K562 (cell line): ENCODE measurements around the gene LILRA2. TPM values are rescaled to one million over a fixed set of nuclear protein-coding genes. Genes with fewer than 3 reads are reported as not detected.
"Not testable (repeated sequence)": the region's sequence is repeated elsewhere in the genome, so short reads cannot be mapped to it uniquely, and the experiment has no call there.

Experiments
- ATAC-seq: fragments of 200-7000 bp; cut with Tn5 transposase; 3 replicates; pipeline ENCODE4 v1.9.1; 2020; ENCODE audit warnings: moderate library complexity
- BruUV-seq: library from RNA; stranded (reverse); fragments of 400-500 nt; replicated peaks from 2 replicates; lab custom pipeline; 2021; lab: Mats Ljungman, UMichigan
- CTCF ChIA-PET: fragments of 300-600 bp; formaldehyde crosslinking; extraction: SDS; loops from one replicate; lab custom pipeline; 2021; ENCODE audit warnings: low intra/inter-chr PET ratio; lab: Yijun Ruan, JAX
- POLR2A ChIA-PET: fragments of 300-600, 350-650 bp; sonication (Branson Sonifier 250); formaldehyde crosslinking; extraction: SDS; loops from one replicate; lab custom pipeline; 2021; ENCODE audit warnings: antibody characterized with exemption, inconsistent platforms; lab: Yijun Ruan, JAX
- DNase-seq, 4 experiments: peaks; one replicate each; pipeline versions ENCODE4 v3.0.0 to v3.0.0-alpha.2; 2011 to 2018; ENCODE audit warnings: low spot score in 3 of 4, mixed read lengths in 3 of 4; ENCODE audit errors: extremely low read depth in 1 of 4
- FAIRE-seq: peaks from 2 replicates; lab custom pipeline; 2011; peaks lifted over from hg19 to GRCh38; lab: Jason Lieb, UNC
- H2AFZ ChIP-seq: 2 replicates; pipeline ENCODE4 v1.6.0; 2011; ENCODE audit warnings: low read depth, low read length, control low read depth, inconsistent platforms
- H3K27ac ChIP-seq: fragments of 200-600 bp; 3 replicates; pipeline ENCODE4 v1.8.0; 2011; ENCODE audit warnings: low read depth, mild to moderate bottlenecking, control low read depth, inconsistent platforms, low read length, moderate library complexity, mixed read lengths; ENCODE audit errors: extremely low read depth
- H3K27me3 ChIP-seq, 2 experiments: fragments of 300-600 bp in 1 of 2; 2 replicates in 1 of 2; 3 replicates in 1 of 2; pipeline versions ENCODE4 v1.6.0 to v1.8.0; 2011; ENCODE audit warnings: inconsistent platforms in 2 of 2, low read length in 2 of 2, mild to moderate bottlenecking in 1 of 2, mixed read lengths in 1 of 2, moderate library complexity in 1 of 2; ENCODE audit not compliant: control insufficient read depth in 2 of 2, insufficient read depth in 2 of 2
- H3K36me3 ChIP-seq: fragments of 300-600 bp; 3 replicates; pipeline ENCODE4 v1.8.0; 2011; ENCODE audit warnings: mild to moderate bottlenecking, low read length, inconsistent platforms; ENCODE audit not compliant: control insufficient read depth, insufficient read depth
- H3K4me1 ChIP-seq, 2 experiments: fragments of 200-600 bp in 1 of 2; replicated peaks in 1 of 2; 2 replicates in 1 of 2; 3 replicates in 1 of 2; pipeline versions ENCODE4 v1.5.1 to v1.8.0; 2011; ENCODE audit warnings: inconsistent platforms in 2 of 2, low read length in 2 of 2, mild to moderate bottlenecking in 1 of 2, mixed read lengths in 1 of 2, moderate library complexity in 1 of 2; ENCODE audit not compliant: control insufficient read depth in 2 of 2, insufficient read depth in 2 of 2
- H3K4me2 ChIP-seq: 2 replicates; pipeline ENCODE4 v1.6.1; 2011; ENCODE audit warnings: low read length, control low read depth, inconsistent platforms, mixed read lengths; ENCODE audit not compliant: insufficient read depth
- H3K4me3 ChIP-seq: fragments of 200-600 bp; sonication (generic), shearing (Covaris generic); 2 replicates; pipeline ENCODE4 v1.5.1; 2016; ENCODE audit warnings: control low read depth, inconsistent platforms
- H3K79me2 ChIP-seq: fragments of 200-600 bp; 3 replicates; pipeline ENCODE4 v1.8.0; 2011; ENCODE audit warnings: low read length, inconsistent platforms; ENCODE audit not compliant: control insufficient read depth, insufficient read depth
- H3K9ac ChIP-seq, 2 experiments: 2 replicates each; pipeline versions ENCODE4 v1.6.0 to v1.6.1; 2011; ENCODE audit warnings: low read depth in 2 of 2, low read length in 2 of 2, control low read depth in 1 of 2, inconsistent platforms in 1 of 2, mild to moderate bottlenecking in 1 of 2, mixed read lengths in 1 of 2; ENCODE audit not compliant: insufficient read depth in 1 of 2
- H3K9me1 ChIP-seq: one replicate; pipeline ENCODE4 v1.6.0; 2011; ENCODE audit warnings: inconsistent platforms, mild to moderate bottlenecking, low read length, moderate library complexity; ENCODE audit not compliant: control insufficient read depth, insufficient read depth
- H3K9me3 ChIP-seq: replicated peaks from 2 replicates; pipeline ENCODE4 v1.5.1; 2011; ENCODE audit warnings: low read depth, low read length, inconsistent platforms; ENCODE audit not compliant: control insufficient read depth, insufficient read depth
- H4K20me1 ChIP-seq: replicated peaks from 2 replicates; pipeline ENCODE4 v1.6.1; 2011; ENCODE audit warnings: low read length, inconsistent platforms, mixed read lengths; ENCODE audit not compliant: control insufficient read depth, insufficient read depth
- CC2D1A ChIP-seq: fragments of 450-650 bp; IDR thresholded peaks from 2 replicates; pipeline ENCODE4 v1.6.1; 2017; ENCODE audit warnings: mild to moderate bottlenecking
- CREB1 ChIP-seq, 2 experiments: sonication (generic) in 1 of 2; formaldehyde crosslinking in 1 of 2; IDR thresholded peaks; 2 replicates each; pipeline versions ENCODE4 v1.6.1 to v1.8.0; 2012 to 2022; ENCODE audit warnings: inconsistent platforms in 1 of 2, mild to moderate bottlenecking in 1 of 2, missing genetic modification reagents in 1 of 2, moderate library complexity in 1 of 2
- ELF2 ChIP-seq: fragments of 250-450 bp; sonication (Bioruptor Pico); IDR thresholded peaks from 2 replicates; pipeline ENCODE4 v1.5.0; 2021; ENCODE audit warnings: mild to moderate bottlenecking
- ERF ChIP-seq: fragments of 450-650 bp; formaldehyde crosslinking; IDR thresholded peaks from 2 replicates; pipeline ENCODE4 v1.4.0; 2020; ENCODE audit warnings: mild to moderate bottlenecking, mixed read lengths
- GATA2 ChIP-seq: sonication (generic); formaldehyde crosslinking; IDR thresholded peaks from 2 replicates; pipeline ENCODE4 v1.4.0; 2020; ENCODE audit warnings: mild to moderate bottlenecking, missing genetic modification reagents
- HDAC3 ChIP-seq: fragments of 450-650 bp; IDR thresholded peaks from 2 replicates; pipeline ENCODE4 v1.6.1; 2018; ENCODE audit warnings: borderline replicate concordance, mild to moderate bottlenecking, moderate library complexity; ENCODE audit not compliant: partially characterized antibody
- NEUROD1 ChIP-seq: fragments of 150-350 bp; IDR thresholded peaks from 2 replicates; pipeline ENCODE4 v1.6.1; 2014; ENCODE audit warnings: borderline replicate concordance, low read length, low read depth; ENCODE audit not compliant: partially characterized antibody
- SMAD3 ChIP-seq: fragments of 450-650 bp; formaldehyde crosslinking; conservative IDR thresholded peaks from 2 replicates; pipeline ENCODE4 v1.4.0; 2020; ENCODE audit warnings: mild to moderate bottlenecking
- SRSF1 ChIP-seq: fragments of 200-400 bp; formaldehyde crosslinking; IDR thresholded peaks from 2 replicates; pipeline ENCODE4 v1.6.1; 2017; ENCODE audit warnings: mild to moderate bottlenecking, low read depth, low read length, moderate library complexity
- ZNF384 ChIP-seq: IDR thresholded peaks from 2 replicates; pipeline ENCODE4 v1.6.1; 2012; ENCODE audit warnings: low read depth, low read length, improper control_type of control experiment
- ZNF551 ChIP-seq: fragments of 250-450 bp; sonication (Bioruptor Pico); IDR thresholded peaks from 2 replicates; pipeline ENCODE4 v1.5.0; 2021; ENCODE audit warnings: mild to moderate bottlenecking, moderate library complexity
- ZNF780A ChIP-seq: fragments of 250-450 bp; sonication (Bioruptor Pico); IDR thresholded peaks from 2 replicates; pipeline ENCODE4 v1.5.0; 2021; ENCODE audit warnings: mild to moderate bottlenecking
- WGBS: fragments of 100-300 bp; shearing (Covaris generic); methylation state at CpG from one replicate; pipeline ENCODE4 v1.1.6; 2016; ENCODE audit warnings: low coverage, mixed read lengths; ENCODE audit not compliant: insufficient coverage; ENCODE audit errors: missing lambda C conversion rate; 5-methylcytosine and 5-hydroxymethylcytosine counted together
- in situ Hi-C: fragments of 300-500 bp; cut with MboI; formaldehyde crosslinking; loops from 4 replicates; pipeline ENCODE4 v1.15.0; 2018; ENCODE audit warnings: inconsistent platforms, mixed read lengths
- intact Hi-C: fragments of 100-400 bp; cut with micrococcal nuclease; formaldehyde crosslinking; loops from 2 replicates; pipeline ENCODE4 v1.14.2; 2022
- polyA plus RNA-seq, 8 experiments: library from polyadenylated mRNA; depleted of rRNA in 4 of 8; stranded (reverse) in 5 of 8; unstranded in 3 of 8; fragments of >200 nt; fragmentation: Nextera tagmentation in 2 of 8; fragmentation: Illumina TruSeq in 1 of 8; extraction: Ambion mirVana in 2 of 8; extraction: Trizol in 1 of 8; gene quantifications; 2 replicates each; pipeline versions ENCODE4 v1.2.1 to v1.2.3, GENCODE V29; 2011 to 2014; ENCODE audit warnings: inconsistent platforms in 1 of 8, missing spikeins in 1 of 8
- total RNA-seq, 7 experiments: library from RNA; depleted of rRNA in 6 of 7; stranded (reverse); fragments of >200 nt in 6 of 7; fragmentation: Illumina TruSeq in 2 of 7; extraction: Trizol in 2 of 7; gene quantifications; 2 replicates each; pipeline versions ENCODE4 v1.2.1 to v1.2.3, GENCODE V29; 2011 to 2021; ENCODE audit warnings: low replicate concordance in 1 of 7
- TF ChIP-seq, protein P1 (sequence below): fragments of 450-650 bp; IDR thresholded peaks from 2 replicates; pipeline ENCODE4 v1.6.1; 2017; ENCODE audit warnings: antibody characterized with exemption, mild to moderate bottlenecking

Gene LILRA2
- total and polyA plus RNA-seq, 9 of the 15 experiments (the other 6 are each of a cell fraction or from before 2014, with no cell fraction given) = 0.32 to 2.1 (median 0.96) TPM

DNA sequence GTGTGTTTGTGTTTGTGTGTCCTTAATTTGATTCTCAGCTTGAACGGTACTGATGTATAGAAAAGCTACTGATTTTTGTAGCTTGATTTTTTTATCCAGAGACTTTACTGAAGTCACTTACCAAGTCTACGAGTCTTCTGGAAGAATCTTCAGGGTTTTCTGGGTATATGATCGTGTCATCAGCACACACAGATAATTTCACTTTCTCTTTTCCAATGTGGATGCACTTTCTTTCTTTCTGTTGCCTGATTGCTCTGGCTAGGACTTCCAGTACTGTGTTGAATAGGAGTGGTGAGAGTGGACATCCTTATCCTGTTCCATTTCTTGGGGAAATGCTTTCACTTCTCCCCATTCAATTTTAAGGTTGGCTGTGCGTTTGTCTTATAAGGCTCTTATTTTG, 48.8 kb downstream of the LILRA2 start:
- DNase-seq = no peak
- H3K4me3 ChIP-seq = no peak overlapping the region
- CTCF ChIA-PET = no interaction called here
- no peaks in the 10 kb centered on the region for H3K36me3 ChIP-seq
- H3K9me1 ChIP-seq = no peaks in the 10 kb centered on the region
- H3K79me2 ChIP-seq = no peaks in the 10 kb centered on the region
- no peak overlapping the region for H3K9ac ChIP-seq
- H4K20me1 ChIP-seq = no peaks in the 10 kb centered on the region
- intact Hi-C loops (no loop called here), in situ Hi-C loops (no loop called here)
- WGBS = 1% methylated on average over 4 of the region's 4 CpGs
- TF ChIP-seq NEUROD1 = no peak
- TF ChIP-seq ZNF780A (CRISPR knock-in tag) = no peak
- no peak for TF ChIP-seq GATA2
- TF ChIP-seq ERF (CRISPR knock-in tag) = no peak
- TF ChIP-seq CC2D1A = no peak
- no peak for TF ChIP-seq SMAD3
- no peak for TF ChIP-seq HDAC3
- TF ChIP-seq SRSF1 = no peak
- TF ChIP-seq ELF2 = no peak
- TF ChIP-seq ZNF384 = no peak
- no peak for TF ChIP-seq ZNF551 (CRISPR knock-in tag)
- TF ChIP-seq, protein P1, sequence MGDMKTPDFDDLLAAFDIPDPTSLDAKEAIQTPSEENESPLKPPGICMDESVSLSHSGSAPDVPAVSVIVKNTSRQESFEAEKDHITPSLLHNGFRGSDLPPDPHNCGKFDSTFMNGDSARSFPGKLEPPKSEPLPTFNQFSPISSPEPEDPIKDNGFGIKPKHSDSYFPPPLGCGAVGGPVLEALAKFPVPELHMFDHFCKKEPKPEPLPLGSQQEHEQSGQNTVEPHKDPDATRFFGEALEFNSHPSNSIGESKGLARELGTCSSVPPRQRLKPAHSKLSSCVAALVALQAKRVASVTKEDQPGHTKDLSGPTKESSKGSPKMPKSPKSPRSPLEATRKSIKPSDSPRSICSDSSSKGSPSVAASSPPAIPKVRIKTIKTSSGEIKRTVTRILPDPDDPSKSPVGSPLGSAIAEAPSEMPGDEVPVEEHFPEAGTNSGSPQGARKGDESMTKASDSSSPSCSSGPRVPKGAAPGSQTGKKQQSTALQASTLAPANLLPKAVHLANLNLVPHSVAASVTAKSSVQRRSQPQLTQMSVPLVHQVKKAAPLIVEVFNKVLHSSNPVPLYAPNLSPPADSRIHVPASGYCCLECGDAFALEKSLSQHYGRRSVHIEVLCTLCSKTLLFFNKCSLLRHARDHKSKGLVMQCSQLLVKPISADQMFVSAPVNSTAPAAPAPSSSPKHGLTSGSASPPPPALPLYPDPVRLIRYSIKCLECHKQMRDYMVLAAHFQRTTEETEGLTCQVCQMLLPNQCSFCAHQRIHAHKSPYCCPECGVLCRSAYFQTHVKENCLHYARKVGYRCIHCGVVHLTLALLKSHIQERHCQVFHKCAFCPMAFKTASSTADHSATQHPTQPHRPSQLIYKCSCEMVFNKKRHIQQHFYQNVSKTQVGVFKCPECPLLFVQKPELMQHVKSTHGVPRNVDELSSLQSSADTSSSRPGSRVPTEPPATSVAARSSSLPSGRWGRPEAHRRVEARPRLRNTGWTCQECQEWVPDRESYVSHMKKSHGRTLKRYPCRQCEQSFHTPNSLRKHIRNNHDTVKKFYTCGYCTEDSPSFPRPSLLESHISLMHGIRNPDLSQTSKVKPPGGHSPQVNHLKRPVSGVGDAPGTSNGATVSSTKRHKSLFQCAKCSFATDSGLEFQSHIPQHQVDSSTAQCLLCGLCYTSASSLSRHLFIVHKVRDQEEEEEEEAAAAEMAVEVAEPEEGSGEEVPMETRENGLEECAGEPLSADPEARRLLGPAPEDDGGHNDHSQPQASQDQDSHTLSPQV = no peak
- no peak for TF ChIP-seq CREB1 (IDR thresholded peaks at IDR 0.05)
- TF ChIP-seq CREB1 (CRISPR knock-in tag; IDR thresholded peaks at IDR 0.05) = no peak
- H3K9me3 ChIP-seq = no peaks in the 10 kb centered on the region
- H3K4me1 ChIP-seq = no peaks in the 10 kb centered on the region
- no peak overlapping the region for H2AFZ ChIP-seq
- H3K27ac ChIP-seq = no peak overlapping the region
- POLR2A ChIA-PET = interaction anchor here (0.6 kb wide), 1 partner anchor 24 kb away, joined by 3 read pairs; no protein-coding TSS in a partner anchor
- BruUV-seq = no TSS peak
- ATAC-seq = no peak
- FAIRE-seq = no peak
- H3K27me3 ChIP-seq = peaks cover 0 to 5% of the 10 kb centered on the region in 2 experiments; a peak in 3 of 5 replicates
- no peak overlapping the region for H3K4me2 ChIP-seq

DNA sequence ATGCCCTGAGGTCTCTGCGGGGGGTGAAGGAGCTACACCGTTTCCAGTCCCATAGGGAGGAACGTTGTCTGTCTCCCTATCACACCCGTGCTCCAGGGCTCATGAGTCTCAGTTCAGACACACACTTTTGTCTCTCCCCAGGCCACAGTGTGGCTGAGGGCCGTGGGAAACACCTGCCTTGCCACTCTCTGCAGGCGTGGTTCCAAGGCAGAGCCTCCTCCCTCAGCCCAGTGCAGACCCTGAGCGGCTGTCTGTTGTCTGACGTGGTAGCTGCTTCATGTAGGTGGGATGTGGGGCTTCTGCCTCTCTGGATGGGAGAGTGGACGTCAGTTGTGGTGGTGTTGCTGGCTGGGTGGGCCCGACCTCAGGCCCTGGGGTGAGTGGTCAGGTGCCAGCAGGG, 50.6 kb downstream of the LILRA2 start:
- H2AFZ ChIP-seq, H3K79me2 ChIP-seq, H3K9ac ChIP-seq, H3K27ac ChIP-seq, intact Hi-C loops, H3K36me3 ChIP-seq, H3K9me1 ChIP-seq, H3K27me3 ChIP-seq, H3K4me1 ChIP-seq, POLR2A ChIA-PET, DNase-seq, H3K4me3 ChIP-seq, ATAC-seq, CTCF ChIA-PET, H3K4me2 ChIP-seq, in situ Hi-C loops, FAIRE-seq, H3K9me3 ChIP-seq, H4K20me1 ChIP-seq, BruUV-seq: not testable (repeated sequence)
- WGBS = 0% methylated on average over 3 of the region's 10 CpGs
